ENCODE data around the gene RARB. TPM values are rescaled to one million over a fixed set of nuclear protein-coding genes. Genes with fewer than 3 reads are reported as not detected.

The RARB gene
- total RNA-seq, 1 experiment from 2014 or later = not detected

DNA sequence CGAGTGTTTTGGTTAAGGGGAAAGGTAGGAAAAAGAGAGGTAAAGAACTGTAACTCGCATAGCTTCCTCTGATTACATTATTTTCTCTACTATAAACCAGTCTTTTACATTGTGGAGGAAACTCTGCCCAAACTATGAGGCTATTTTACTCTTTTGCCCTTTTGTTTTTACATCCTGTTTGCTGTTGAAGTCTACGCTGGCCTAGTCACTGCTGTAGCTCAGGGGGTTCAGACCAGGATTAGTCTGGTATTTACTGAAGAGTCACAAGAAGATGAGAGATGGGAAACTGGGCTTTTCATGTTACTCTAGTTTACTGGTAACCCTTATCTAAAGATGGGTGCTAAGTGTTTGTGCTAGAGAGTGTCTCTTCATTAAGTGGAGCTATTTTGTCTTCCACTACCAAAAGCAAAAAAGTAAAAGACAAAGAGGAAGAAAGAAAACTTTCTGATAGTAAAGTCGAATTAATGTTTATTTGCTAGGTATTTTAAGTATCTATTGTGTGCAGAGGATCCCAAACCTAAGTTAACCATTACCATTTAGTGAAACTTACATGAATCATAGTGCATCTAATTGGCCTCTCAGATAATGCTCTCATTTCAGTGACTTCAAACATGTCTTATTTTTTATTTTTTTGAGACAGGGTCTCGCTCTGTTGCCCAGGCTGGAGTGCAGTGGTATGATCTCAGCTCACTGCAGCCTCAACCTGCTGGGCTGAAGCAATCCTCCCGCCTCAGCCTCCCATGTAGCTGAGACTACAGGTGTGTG lies 10.9 kb downstream of the RARB start:
- H3K9me3 ChIP-seq (ENCODE audit: low read length) = no peaks in the 10 kb centered on the region
- no peak overlapping the region for H3K4me3 ChIP-seq (ENCODE audit: low read length)
- ChIA-PET POLR2A (ENCODE audit: unreplicated experiment) (no interaction called here), CTCF (no interaction called here)
- no peak overlapping the region for H3K9ac ChIP-seq (ENCODE audit: low read length)
- peaks cover 42% of the 10 kb centered on the region for H3K27me3 ChIP-seq (ENCODE audit: low read length)
- BruUV-seq (replicated peaks) = no TSS peak
- H3F3A ChIP-seq (ENCODE audit: low read length, unreplicated experiment) = no peaks in the 10 kb centered on the region
- no peaks in the 10 kb centered on the region for H4K20me1 ChIP-seq (ENCODE audit: low read length)
- H3K9me2 ChIP-seq (replicated peaks; ENCODE audit: low read length) = no peaks in the 10 kb centered on the region
- intact Hi-C loops (cut with micrococcal nuclease) = no loop called here
- no peaks in the 10 kb centered on the region for H3K79me2 ChIP-seq (ENCODE audit: low read length)
- DNase-seq (no peak), ATAC-seq (no peak)
- no peak for TF ChIP-seq EZH2 (IDR thresholded peaks at IDR 0.05; ENCODE audit: low read length, unreplicated experiment)
- TF ChIP-seq, protein P1, sequence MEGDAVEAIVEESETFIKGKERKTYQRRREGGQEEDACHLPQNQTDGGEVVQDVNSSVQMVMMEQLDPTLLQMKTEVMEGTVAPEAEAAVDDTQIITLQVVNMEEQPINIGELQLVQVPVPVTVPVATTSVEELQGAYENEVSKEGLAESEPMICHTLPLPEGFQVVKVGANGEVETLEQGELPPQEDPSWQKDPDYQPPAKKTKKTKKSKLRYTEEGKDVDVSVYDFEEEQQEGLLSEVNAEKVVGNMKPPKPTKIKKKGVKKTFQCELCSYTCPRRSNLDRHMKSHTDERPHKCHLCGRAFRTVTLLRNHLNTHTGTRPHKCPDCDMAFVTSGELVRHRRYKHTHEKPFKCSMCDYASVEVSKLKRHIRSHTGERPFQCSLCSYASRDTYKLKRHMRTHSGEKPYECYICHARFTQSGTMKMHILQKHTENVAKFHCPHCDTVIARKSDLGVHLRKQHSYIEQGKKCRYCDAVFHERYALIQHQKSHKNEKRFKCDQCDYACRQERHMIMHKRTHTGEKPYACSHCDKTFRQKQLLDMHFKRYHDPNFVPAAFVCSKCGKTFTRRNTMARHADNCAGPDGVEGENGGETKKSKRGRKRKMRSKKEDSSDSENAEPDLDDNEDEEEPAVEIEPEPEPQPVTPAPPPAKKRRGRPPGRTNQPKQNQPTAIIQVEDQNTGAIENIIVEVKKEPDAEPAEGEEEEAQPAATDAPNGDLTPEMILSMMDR (conservative IDR thresholded peaks at IDR 0.05; ENCODE audit: low read depth, low read length) = no peak
- TF ChIP-seq EZH2phosphoT487 (IDR thresholded peaks at IDR 0.05; ENCODE audit: borderline replicate concordance, low read length) = no peak
- H3K36me3 ChIP-seq (ENCODE audit: low read depth, low read length) = no peaks in the 10 kb centered on the region
- H3K4me2 ChIP-seq (ENCODE audit: low read length) = no peak overlapping the region
- H3K4me1 ChIP-seq (ENCODE audit: insufficient read depth, low read length) = no peaks in the 10 kb centered on the region
- H3K27ac ChIP-seq (ENCODE audit: low read length) = no peak overlapping the region
- no peak overlapping the region for H2AFZ ChIP-seq (ENCODE audit: low read length)

DNA sequence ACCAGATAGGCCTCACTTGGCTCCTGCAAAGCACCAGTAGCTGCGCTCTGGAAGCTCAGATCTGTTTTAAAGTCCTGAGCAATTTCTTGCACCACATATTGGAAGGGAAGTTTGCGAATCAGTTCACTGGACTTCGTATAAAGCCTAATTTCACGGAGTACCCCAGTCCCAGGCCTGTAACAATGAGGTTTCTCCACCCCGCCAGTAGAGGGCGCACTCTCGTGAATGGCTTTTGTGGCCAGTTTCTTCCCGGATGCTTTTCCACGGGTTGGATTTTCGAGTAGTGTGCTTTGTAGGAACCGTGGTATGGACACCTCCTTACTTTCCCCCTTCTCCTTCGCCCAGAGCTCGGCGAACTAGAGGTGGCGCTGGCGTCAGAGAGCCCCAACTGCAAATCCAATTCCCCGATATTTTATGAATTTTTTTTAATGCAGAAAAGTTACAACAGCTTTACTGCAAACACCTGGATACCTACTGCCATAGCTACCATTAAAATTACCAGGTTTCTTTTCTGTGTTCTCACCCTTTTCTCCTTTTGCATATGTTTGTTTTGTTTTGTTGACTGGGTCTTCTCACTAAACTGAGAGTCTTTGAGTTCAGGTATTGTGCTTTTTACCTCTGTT lies 13.3 kb downstream of the RARB start:
- H3K9ac ChIP-seq (ENCODE audit: low read length) = no peak overlapping the region
- no peaks in the 10 kb centered on the region for H3K36me3 ChIP-seq (ENCODE audit: low read depth, low read length)
- no peak overlapping the region for H3K27ac ChIP-seq (ENCODE audit: low read length)
- no peak for DNase-seq
- ChIA-PET POLR2A (ENCODE audit: unreplicated experiment) (no interaction called here), CTCF (no interaction called here)
- TF ChIP-seq, protein P1 (conservative IDR thresholded peaks at IDR 0.05; ENCODE audit: low read depth, low read length) = peak; percentile 94
- TF ChIP-seq EZH2 (IDR thresholded peaks at IDR 0.05; ENCODE audit: low read length, unreplicated experiment) = no peak
- no peaks in the 10 kb centered on the region for H3K4me1 ChIP-seq (ENCODE audit: insufficient read depth, low read length)
- H3K27me3 ChIP-seq (ENCODE audit: low read length) = peaks cover 30% of the 10 kb centered on the region
- H3K9me3 ChIP-seq (ENCODE audit: low read length) = no peaks in the 10 kb centered on the region
- H3F3A ChIP-seq (ENCODE audit: low read length, unreplicated experiment) = no peaks in the 10 kb centered on the region
- intact Hi-C loops (cut with micrococcal nuclease) = no loop called here
- ATAC-seq = no peak
- no peaks in the 10 kb centered on the region for H4K20me1 ChIP-seq (ENCODE audit: low read length)
- H2AFZ ChIP-seq (ENCODE audit: low read length) = no peak overlapping the region
- BruUV-seq (replicated peaks) = no TSS peak
- H3K4me2 ChIP-seq (ENCODE audit: low read length) = no peak overlapping the region
- no peaks in the 10 kb centered on the region for H3K9me2 ChIP-seq (replicated peaks; ENCODE audit: low read length)
- H3K79me2 ChIP-seq (ENCODE audit: low read length) = no peaks in the 10 kb centered on the region
- no peak overlapping the region for H3K4me3 ChIP-seq (ENCODE audit: low read length)

DNA sequence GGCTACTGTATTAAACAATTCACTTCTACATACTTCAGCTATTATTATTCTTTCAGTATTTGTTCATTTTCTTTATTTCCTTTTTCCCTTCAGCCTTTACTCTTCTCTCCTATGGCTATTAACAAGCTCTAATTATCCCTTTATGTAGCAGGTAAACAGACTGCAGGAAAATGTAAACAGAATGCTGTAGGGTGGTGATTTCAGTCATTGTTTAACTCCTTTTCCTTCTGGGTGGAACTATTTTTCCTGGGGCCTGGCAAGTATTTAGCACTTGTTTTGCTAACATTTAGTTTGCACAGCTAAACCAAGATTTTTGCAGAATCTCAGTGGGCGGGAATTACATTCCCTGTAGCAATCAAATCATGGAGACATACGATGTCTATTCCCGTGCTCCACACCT lies 14.4 kb downstream of the RARB start:
- no peak for ATAC-seq
- ChIA-PET CTCF (no interaction called here), POLR2A (ENCODE audit: unreplicated experiment) (no interaction called here)
- intact Hi-C loops (cut with micrococcal nuclease) = no loop called here
- no peak overlapping the region for H3K27ac ChIP-seq (ENCODE audit: low read length)
- H3K4me1 ChIP-seq (ENCODE audit: insufficient read depth, low read length) = no peaks in the 10 kb centered on the region
- no peak for TF ChIP-seq EZH2 (IDR thresholded peaks at IDR 0.05; ENCODE audit: low read length, unreplicated experiment)
- H3K36me3 ChIP-seq (ENCODE audit: low read depth, low read length) = no peaks in the 10 kb centered on the region
- H2AFZ ChIP-seq (ENCODE audit: low read length) = no peak overlapping the region
- no peak overlapping the region for H3K4me3 ChIP-seq (ENCODE audit: low read length)
- no peak for DNase-seq
- H3K9ac ChIP-seq (ENCODE audit: low read length) = no peak overlapping the region
- BruUV-seq (replicated peaks) = no TSS peak
- H3K4me2 ChIP-seq (ENCODE audit: low read length) = no peak overlapping the region
- H3K27me3 ChIP-seq (ENCODE audit: low read length) = peaks cover 26% of the 10 kb centered on the region
- no peaks in the 10 kb centered on the region for H3K9me2 ChIP-seq (replicated peaks; ENCODE audit: low read length)
- H3K9me3 ChIP-seq (ENCODE audit: low read length) = no peaks in the 10 kb centered on the region
- H4K20me1 ChIP-seq (ENCODE audit: low read length) = no peaks in the 10 kb centered on the region
- H3K79me2 ChIP-seq (ENCODE audit: low read length) = no peaks in the 10 kb centered on the region
- H3F3A ChIP-seq (ENCODE audit: low read length, unreplicated experiment) = no peaks in the 10 kb centered on the region

Data from PC-3 (cell line).